Transverse colon (tissue), 4 donors: ENCODE measurements around the gene CRLF2. TPM values are rescaled to one million over a fixed set of nuclear protein-coding genes. Genes with fewer than 3 reads are reported as not detected.
"Not testable (repeated sequence)": the region's sequence is repeated elsewhere in the genome, so short reads cannot be mapped to it uniquely, and the experiment has no call there.

ENCODE experiments used
- DNase-seq: peaks from one replicate; pipeline ENCODE4 v3.0.0-alpha.2; 2019
- H3K27ac ChIP-seq, 4 donors: fragments of 200-600 bp; sonication (generic); 2 replicates each; pipeline ENCODE4 v1.5.1; 2016 to 2018; ENCODE audit warnings: inconsistent platforms in 4 of 4
- H3K27me3 ChIP-seq: fragments of 200-600 bp; sonication (generic); 2 replicates; pipeline ENCODE4 v1.5.1; 2017; ENCODE audit warnings: inconsistent platforms
- H3K36me3 ChIP-seq, 4 donors: fragments of 200-600 bp; sonication (generic); 2 replicates each; pipeline ENCODE4 v1.5.1; 2017 to 2019; ENCODE audit warnings: inconsistent platforms in 4 of 4
- H3K4me1 ChIP-seq, 4 donors: fragments of 200-600 bp; sonication (generic); 2 replicates each; pipeline ENCODE4 v1.5.1; 2017 to 2020; ENCODE audit warnings: inconsistent platforms in 4 of 4
- H3K4me3 ChIP-seq, 4 donors: fragments of 200-600 bp; sonication (generic); 1 replicate in 1 of 4; 2 replicates in 3 of 4; pipeline versions ENCODE4 v1.5.1 to v1.6.1; 2017 to 2019; ENCODE audit warnings: inconsistent platforms in 4 of 4
- H3K9me3 ChIP-seq, 2 donors: fragments of 200-600 bp; sonication (generic); 2 replicates each; pipeline ENCODE4 v1.5.1; 2017 to 2019; ENCODE audit warnings: inconsistent platforms in 2 of 2
- EP300 ChIP-seq: sonication (generic); formaldehyde crosslinking; IDR thresholded peaks from one replicate; pipeline ENCODE4 v1.6.1; 2017; ENCODE audit warnings: antibody characterized with exemption, low read depth
- POLR2A ChIP-seq: fragments of 450-650 bp; IDR thresholded peaks from one replicate; pipeline ENCODE4 v1.6.1; 2016; ENCODE audit warnings: antibody characterized with exemption, mild to moderate bottlenecking, moderate library complexity
- POLR2AphosphoS5 ChIP-seq, 3 donors: sonication (generic); formaldehyde crosslinking; IDR thresholded peaks; one replicate each; pipeline ENCODE4 v1.6.1; 2016; ENCODE audit warnings: antibody characterized with exemption in 3 of 3
- WGBS, 2 donors: methylation state at CpG; one replicate each; pipeline ENCODE4 v1.1.5; 2018; ENCODE audit warnings: low coverage in 1 of 2; 5-methylcytosine and 5-hydroxymethylcytosine counted together
- in situ Hi-C, 4 donors: fragments of 200-750 bp; cut with MboI; loops; one replicate each; pipeline versions ENCODE4 v1.15.0 to v1.15.1; 2017; ENCODE audit warnings: low sequenced_read_pairs in 3 of 4, low pct_ligation_motif_present in 1 of 4, low pct_unique_long_range_greater_than_20kb in 1 of 4
- intact Hi-C: fragments of 100-400 bp; cut with DNase I; formaldehyde crosslinking; loops from one replicate; pipeline ENCODE4 v1.15.1; 2023; ENCODE audit warnings: low total_unique reads
- total RNA-seq, 4 donors: library from RNA; depleted of rRNA; stranded (reverse); fragments of >200 nt; gene quantifications; one replicate each; pipeline ENCODE4 v1.1.0, GENCODE V29; 2016
- TF ChIP-seq, protein P1 (sequence below), 5 experiments: fragments of 200-600 bp in 3 of 5; fragments of 450-650 bp in 2 of 5; sonication (generic) in 3 of 5; IDR thresholded peaks; 1 replicate in 2 of 5; 2 replicates in 3 of 5; pipeline ENCODE4 v1.5.1; 2016 to 2017; ENCODE audit warnings: antibody characterized with exemption in 5 of 5, inconsistent platforms in 3 of 5, mild to moderate bottlenecking in 2 of 5, moderate library complexity in 1 of 5

CRLF2 gene
- total RNA-seq, 4 donors from 2014 or later: 0.41 to 15.0 TPM; not detected in 2

DNA sequence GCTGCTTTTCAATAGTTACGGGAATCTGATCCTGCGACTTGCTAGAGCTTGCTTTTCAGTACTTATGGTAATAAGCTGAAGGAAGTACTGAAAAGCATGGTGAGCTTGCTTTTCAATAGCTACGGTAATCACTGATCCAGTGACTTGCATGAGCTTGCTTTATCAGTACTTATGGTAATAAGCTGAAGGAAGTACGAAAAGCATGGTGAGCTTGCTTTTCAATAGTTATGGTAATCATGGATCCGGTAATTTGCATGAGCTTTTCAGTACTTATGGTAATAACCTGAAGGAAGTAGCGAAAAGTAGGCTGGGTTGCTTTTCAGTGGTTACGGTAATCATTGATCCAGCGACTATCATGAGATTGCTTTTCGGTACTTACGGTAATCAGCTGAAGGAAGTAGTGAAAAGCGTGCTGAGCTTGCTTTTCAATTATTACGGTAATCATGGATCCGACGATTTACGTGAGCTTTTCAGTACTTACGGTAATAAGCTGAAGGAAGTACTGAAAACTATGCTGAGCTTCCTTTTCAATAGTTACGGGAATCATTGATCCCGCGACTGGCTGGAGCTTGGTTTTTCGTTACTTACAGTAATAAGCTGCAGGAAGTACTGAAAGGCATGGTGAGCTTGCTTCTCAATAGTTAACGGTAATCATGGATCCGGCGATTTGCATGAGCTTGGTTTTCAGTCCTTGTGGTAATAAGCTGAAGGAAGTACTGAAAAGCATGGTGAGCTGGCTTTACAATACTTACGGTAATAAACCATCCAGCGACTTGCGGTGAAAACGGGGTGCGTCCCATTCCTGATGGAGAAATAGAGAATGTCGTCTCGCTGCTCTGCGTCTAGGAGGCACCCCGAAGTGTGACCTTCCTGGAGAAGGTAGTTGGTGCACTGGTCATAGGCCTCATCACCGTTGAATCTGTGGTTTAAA lies 6.5 kb downstream of the CRLF2 start:
- Histone ChIP-seq H3K27ac (no peak overlapping the region), H3K4me1 (peaks cover 0 to 15% (median 4%) of the 10 kb centered on the region in 4 donors), H3K4me3 (peak overlapping the region in 3 of 4 donors; percentile 16 to 45 (median 17)), H3K36me3 (no peaks in the 10 kb centered on the region), H3K9me3 (no peaks in the 10 kb centered on the region), H3K27me3 (no peaks in the 10 kb centered on the region)
- 4 to 8% methylated on average over 14 to 33 of the region's 33 CpGs for WGBS, 2 donors
- TF ChIP-seq EP300: no peak
- TF ChIP-seq, protein P1, sequence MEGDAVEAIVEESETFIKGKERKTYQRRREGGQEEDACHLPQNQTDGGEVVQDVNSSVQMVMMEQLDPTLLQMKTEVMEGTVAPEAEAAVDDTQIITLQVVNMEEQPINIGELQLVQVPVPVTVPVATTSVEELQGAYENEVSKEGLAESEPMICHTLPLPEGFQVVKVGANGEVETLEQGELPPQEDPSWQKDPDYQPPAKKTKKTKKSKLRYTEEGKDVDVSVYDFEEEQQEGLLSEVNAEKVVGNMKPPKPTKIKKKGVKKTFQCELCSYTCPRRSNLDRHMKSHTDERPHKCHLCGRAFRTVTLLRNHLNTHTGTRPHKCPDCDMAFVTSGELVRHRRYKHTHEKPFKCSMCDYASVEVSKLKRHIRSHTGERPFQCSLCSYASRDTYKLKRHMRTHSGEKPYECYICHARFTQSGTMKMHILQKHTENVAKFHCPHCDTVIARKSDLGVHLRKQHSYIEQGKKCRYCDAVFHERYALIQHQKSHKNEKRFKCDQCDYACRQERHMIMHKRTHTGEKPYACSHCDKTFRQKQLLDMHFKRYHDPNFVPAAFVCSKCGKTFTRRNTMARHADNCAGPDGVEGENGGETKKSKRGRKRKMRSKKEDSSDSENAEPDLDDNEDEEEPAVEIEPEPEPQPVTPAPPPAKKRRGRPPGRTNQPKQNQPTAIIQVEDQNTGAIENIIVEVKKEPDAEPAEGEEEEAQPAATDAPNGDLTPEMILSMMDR (IDR thresholded peaks at IDR 0.05): no peak
- no peak for TF ChIP-seq POLR2A
- no peak for TF ChIP-seq POLR2AphosphoS5 (IDR thresholded peaks at IDR 0.05)
- in situ Hi-C loops: no loop called here
- intact Hi-C loops: no loop called here
- DNase-seq: peak; percentile 18

DNA sequence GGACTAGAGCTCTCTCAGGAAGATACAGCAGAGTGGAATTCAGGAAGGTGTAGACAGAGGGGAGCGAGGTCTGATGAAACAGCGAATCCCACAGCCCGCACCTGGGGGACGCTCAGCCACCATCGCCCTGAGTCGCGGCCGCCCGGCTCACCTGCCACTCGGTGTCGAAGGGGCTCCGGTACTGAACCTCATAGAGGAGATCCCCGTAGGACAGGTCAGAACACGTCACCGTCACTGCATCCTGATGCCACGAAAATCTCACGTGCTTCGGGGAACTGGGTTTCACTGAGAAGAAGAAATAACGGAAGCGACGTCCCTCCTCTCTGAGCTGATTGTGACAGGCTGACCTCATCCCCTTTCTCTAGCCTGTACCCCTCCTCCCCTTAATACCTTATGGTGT lies 10.2 kb downstream of the CRLF2 start:
- Histone ChIP-seq H3K27me3 (no peaks in the 10 kb centered on the region), H3K36me3 (no peaks in the 10 kb centered on the region), H3K4me3 (no peak overlapping the region), H3K4me1 (peaks cover 0 to 15% (median 4%) of the 10 kb centered on the region in 4 donors), H3K9me3 (no peaks in the 10 kb centered on the region), H3K27ac (no peak overlapping the region)
- intact Hi-C loops: no loop called here
- in situ Hi-C loops: no loop called here
- TF ChIP-seq POLR2AphosphoS5 (IDR thresholded peaks at IDR 0.05): no peak
- no peak for TF ChIP-seq EP300
- TF ChIP-seq, protein P1 (IDR thresholded peaks at IDR 0.05): no peak
- TF ChIP-seq POLR2A: no peak
- 90% methylated on average over 21 of the region's 21 CpGs; no CpG with 5 or more reads in 1 of the 2 donors for WGBS, 2 donors
- DNase-seq: no peak

DNA sequence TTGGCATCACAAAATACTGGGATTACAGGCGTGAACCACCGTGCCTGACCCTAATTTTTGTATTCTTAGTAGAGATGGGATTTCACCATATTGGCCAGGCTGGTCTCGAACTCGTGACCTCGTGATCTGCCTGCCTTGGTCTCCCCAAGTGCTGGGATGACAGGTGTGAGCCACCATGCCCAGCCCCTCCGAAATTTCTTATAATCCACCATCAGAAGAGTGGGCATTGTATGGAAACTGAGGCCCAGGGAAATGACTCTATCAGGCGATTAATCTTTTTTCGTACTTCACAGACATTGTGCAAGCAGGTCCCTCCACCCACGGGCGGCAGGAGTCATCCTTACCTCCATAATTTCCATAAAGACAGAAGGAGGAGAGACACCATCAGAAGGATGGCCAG lies 16.0 kb downstream of the CRLF2 start:
- Histone ChIP-seq H3K4me1 (no peaks in the 10 kb centered on the region), H3K9me3 (no peaks in the 10 kb centered on the region), H3K27ac (no peak overlapping the region), H3K36me3 (no peaks in the 10 kb centered on the region), H3K4me3 (no peak overlapping the region), H3K27me3 (no peaks in the 10 kb centered on the region)
- intact Hi-C loops (no loop called here), in situ Hi-C loops (no loop called here)
- DNase-seq: no peak
- TF ChIP-seq POLR2AphosphoS5 (IDR thresholded peaks at IDR 0.05) (no peak), EP300 (no peak), POLR2A (no peak)
- TF ChIP-seq, protein P1 (IDR thresholded peaks at IDR 0.05): no peak
- 81% methylated on average over 10 of the region's 10 CpGs; no CpG with 5 or more reads in 1 of the 2 donors for WGBS, 2 donors

DNA sequence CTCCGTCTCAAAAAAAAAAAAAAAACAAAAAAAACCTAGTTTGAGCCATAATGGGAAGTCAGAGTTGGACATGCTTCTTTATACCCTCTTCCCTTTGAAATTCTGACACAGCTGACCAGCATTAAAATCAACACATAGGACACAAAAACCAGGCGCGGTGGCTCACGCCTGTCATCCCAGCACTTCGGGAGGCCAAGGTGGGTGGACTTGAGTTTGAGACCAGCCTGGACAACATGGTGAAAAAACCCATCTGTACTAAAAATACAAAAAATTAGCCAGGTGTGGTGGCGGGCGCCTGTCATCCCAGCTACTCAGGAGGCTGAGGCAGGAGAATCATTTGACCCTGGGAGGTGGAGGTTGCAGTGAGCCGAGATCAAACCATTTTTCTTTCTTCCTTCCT lies 20.3 kb downstream of the CRLF2 start:
- in situ Hi-C loops: not testable (repeated sequence)
- WGBS, 2 donors: 80 to 88% methylated on average over 6 to 8 of the region's 8 CpGs

More for the DNA sequence above, 20.3 kb downstream of the CRLF2 start:
- H3K27ac ChIP-seq, DNase-seq, intact Hi-C loops, H3K36me3 ChIP-seq, H3K4me3 ChIP-seq, H3K9me3 ChIP-seq, H3K4me1 ChIP-seq, H3K27me3 ChIP-seq: not testable (repeated sequence)
